Measurements from ENCODE around the gene UBA5.
"Not testable (repeated sequence)": the region's sequence is repeated elsewhere in the genome, so short reads cannot be mapped to it uniquely, and the experiment has no call there.

The UBA5 gene

GRCh38 chr3:132660052-132660810 lies at the start of gene UBA5:
Gene UBA5, plus strand, starts transcription at chr3:132660329. Its CDS starts 209 bp downstream, at chr3:132660538.
- DNase-seq: no peak

GRCh38 chr3:132615301-132615700 lies 44.8 kb upstream of the UBA5 start:
- DNase-seq: not testable (repeated sequence)

- DNase-seq: no peak
Measured at GRCh38 chr3:132615881-132616280, 44.2 kb upstream of the UBA5 start.

GRCh38 chr3:132616780-132617179 lies 43.3 kb upstream of the UBA5 start:
- DNase-seq: no peak

- no peak for DNase-seq
Measured at GRCh38 chr3:132622148-132622547, 38.0 kb upstream of the UBA5 start.

- DNase-seq: no peak
Measured at GRCh38 chr3:132622761-132623160, 37.4 kb upstream of the UBA5 start.

- no peak for DNase-seq
Measured at GRCh38 chr3:132623646-132624045, 36.5 kb upstream of the UBA5 start.

GRCh38 chr3:132624790-132625189 lies 35.3 kb upstream of the UBA5 start:
- no peak for DNase-seq

GRCh38 chr3:132625613-132626012 lies 34.5 kb upstream of the UBA5 start:
- no peak for DNase-seq

GRCh38 chr3:132626955-132627354 lies 33.2 kb upstream of the UBA5 start:
- no peak for DNase-seq

GRCh38 chr3:132628157-132628556 lies 32.0 kb upstream of the UBA5 start:
- DNase-seq: no peak

GRCh38 chr3:132629928-132630327 lies 30.2 kb upstream of the UBA5 start:
- no peak for DNase-seq

GRCh38 chr3:132630612-132631011 lies 29.5 kb upstream of the UBA5 start:
- DNase-seq: no peak

- DNase-seq: no peak
Measured at GRCh38 chr3:132635052-132635451, 25.1 kb upstream of the UBA5 start.

GRCh38 chr3:132637590-132637989 lies 22.5 kb upstream of the UBA5 start:
- no peak for DNase-seq

- DNase-seq: no peak
Measured at GRCh38 chr3:132638706-132639105, 21.4 kb upstream of the UBA5 start.

- DNase-seq: not testable (repeated sequence)
Measured at GRCh38 chr3:132641427-132641826, 18.7 kb upstream of the UBA5 start.

GRCh38 chr3:132641837-132642538 lies 18.1 kb upstream of the UBA5 start:
- no peak for DNase-seq

GRCh38 chr3:132642539-132642847 lies 17.6 kb upstream of the UBA5 start:
- no peak for DNase-seq

- DNase-seq: no peak
Measured at GRCh38 chr3:132643366-132643765, 16.8 kb upstream of the UBA5 start.

- DNase-seq: no peak
Measured at GRCh38 chr3:132645058-132645457, 15.1 kb upstream of the UBA5 start.

- no peak for DNase-seq
Measured at GRCh38 chr3:132650153-132650552, 10.0 kb upstream of the UBA5 start.

- no peak for DNase-seq
Measured at GRCh38 chr3:132652640-132653270, 7.4 kb upstream of the UBA5 start.

GRCh38 chr3:132654190-132654589 lies 5.9 kb upstream of the UBA5 start:
- DNase-seq: no peak

Data from SIG-M5 (cell line).